HG02973 (cell line): ENCODE measurements around the gene HPCAL1.

Source experiments
- ATAC-seq: cut with Tn5 transposase; IDR thresholded peaks from one replicate; pipeline ENCODE4 v1.9.1; 2021; ENCODE audit warnings: moderate library complexity; ENCODE audit not compliant: unreplicated experiment

HPCAL1 gene

GRCh38 chr2:10300997-10301940 lies 1.4 kb upstream of the HPCAL1 start:
- no peak for ATAC-seq

DNA sequence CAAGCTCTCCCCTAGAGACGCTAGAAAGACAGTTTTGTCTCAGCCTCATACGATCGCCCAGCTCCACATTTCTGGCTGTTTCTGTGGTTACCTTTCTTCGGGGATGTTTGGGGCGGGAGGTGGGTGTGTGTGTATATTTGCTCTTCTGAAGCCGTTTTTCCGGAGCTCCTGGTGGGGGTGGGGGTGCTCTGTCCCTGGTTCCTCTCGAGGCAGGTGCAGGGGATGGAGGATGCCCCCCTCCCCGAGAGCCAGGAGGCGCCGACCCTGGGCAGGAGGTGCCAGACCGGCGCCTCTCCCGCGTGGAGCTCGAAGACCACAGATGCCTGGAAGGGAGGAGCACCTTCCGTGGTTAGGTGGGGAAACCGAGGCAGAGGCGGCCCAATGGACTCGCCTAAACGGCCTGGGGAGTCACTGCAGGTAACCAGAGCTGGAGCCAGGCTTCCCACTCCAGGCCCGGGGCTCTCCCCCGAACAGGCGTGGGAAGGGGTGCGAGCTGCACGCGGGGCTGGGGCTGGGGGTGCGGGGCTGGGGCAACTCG lies 694 bp upstream of the HPCAL1 start:
- no peak for ATAC-seq

DNA sequence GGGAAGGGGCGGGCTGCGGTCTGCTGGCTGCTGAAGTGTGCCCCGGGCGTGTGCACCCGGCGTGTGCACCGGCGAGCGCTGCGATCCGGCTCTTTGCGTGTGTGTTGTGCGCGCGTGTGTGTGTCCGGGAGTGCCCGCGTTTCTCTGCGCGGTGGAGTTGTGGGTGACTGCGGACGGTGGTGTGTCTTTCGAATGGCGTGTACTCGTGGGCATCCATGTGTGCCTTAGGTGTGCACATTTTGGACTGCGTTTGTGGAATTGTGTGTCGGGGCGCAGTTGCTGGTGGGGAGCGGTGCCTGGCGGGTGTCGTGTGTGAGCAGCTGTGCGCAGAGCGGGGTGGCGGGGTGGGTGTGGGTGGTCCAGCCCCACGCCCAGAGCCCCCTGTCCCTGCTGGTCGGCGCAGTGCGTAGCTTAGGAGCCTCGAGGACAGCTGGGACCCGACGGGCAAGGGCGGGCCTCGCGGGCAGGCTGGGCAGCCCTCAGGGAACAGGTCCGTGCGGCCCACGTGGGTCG lies 533 bp downstream of the HPCAL1 start:
- ATAC-seq = peak; percentile 18

DNA sequence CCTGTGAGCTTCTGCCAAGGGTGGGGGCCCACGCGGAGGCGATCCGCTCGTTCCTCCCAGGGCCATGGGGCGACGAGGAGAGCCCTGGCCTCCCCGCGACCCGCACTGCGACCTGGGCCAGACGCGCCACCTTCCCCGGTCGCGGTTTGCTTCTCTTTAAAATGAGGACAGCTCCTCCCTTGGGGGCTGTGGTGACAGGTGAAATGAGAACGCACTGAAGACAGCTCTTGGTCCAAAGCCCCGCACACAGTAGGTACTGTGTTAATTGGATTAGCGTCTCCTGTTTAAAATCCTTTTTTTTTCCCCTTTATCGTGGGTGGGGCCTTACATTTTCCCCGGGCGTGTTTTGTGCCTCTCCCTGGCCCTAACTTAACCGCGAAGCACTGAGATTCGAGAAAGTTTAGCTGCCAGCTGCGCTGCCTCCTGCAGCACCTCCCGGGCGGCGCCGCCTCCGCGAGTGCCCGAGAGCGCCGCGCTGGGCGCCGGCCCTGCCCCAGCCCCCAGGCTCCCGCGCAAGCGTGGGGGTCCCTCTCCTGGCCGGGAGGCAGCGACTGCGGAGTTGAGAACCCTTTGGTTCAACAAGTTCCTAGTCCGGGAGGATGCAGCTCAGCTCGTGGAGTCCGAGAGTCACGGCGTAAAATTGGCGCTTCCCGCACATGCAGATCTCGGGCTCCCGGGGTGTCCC lies 1.1 kb downstream of the HPCAL1 start:
- peak; percentile 12 for ATAC-seq

DNA sequence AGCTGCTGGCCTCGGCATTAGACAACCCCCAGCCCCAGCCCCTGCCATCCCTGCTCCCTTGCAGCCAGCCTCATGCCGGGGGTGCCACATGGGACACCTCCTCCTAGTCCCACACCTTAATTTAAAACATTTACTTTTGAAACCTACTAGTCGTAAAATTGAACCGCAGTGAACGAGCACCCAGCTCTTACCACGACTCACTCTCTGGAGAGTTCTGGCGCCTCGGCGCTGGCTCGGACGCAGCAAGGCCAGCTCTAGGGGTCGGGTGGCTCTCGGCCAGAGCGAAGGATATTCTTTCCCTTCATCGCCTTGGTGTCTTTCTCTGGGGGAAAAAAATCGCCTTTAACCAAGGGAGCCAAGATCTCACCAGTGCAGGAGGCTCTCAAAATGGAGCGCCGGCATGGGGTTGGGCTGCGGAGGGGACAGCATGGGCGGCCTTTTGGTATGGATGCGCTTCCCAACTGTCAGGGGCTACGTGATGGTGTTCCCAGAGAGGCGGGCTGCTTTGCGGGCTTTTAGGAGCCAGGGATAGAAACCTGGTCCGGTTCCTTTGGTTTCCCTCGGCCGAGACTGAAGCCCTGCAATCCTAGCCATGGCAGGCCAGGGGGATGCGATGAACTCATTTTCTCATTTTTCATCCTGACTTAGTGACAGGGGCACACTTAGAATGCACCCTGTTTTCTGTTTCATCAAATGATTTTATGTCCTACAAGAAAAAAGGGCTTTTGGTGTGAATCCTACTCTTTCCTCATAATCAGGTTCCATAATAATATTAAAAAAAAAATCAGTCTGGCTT lies 2.0 kb downstream of the HPCAL1 start:
- ATAC-seq = no peak

DNA sequence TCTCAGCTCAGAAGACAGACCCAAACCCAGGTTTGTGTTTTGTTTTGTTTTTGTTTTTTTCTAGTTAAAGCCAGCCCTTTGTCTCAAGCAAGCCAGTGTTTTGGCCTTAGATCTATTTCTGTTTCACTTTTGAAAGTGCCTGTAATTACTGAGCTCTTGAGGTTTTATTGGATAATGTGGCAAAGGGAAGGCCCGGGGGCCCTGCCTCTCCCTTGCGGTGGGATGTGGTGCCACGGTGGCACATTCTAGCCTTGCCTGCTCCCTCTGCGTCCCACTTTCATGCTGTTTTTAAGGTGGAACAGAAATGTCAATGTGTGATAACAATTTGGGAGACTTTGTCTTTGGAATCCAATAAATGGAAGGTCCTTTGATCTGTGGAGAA lies 2.5 kb downstream of the HPCAL1 start:
- ATAC-seq = no peak

- no peak for ATAC-seq
Measured at GRCh38 chr2:10305715-10306114, 3.0 kb downstream of the HPCAL1 start.

DNA sequence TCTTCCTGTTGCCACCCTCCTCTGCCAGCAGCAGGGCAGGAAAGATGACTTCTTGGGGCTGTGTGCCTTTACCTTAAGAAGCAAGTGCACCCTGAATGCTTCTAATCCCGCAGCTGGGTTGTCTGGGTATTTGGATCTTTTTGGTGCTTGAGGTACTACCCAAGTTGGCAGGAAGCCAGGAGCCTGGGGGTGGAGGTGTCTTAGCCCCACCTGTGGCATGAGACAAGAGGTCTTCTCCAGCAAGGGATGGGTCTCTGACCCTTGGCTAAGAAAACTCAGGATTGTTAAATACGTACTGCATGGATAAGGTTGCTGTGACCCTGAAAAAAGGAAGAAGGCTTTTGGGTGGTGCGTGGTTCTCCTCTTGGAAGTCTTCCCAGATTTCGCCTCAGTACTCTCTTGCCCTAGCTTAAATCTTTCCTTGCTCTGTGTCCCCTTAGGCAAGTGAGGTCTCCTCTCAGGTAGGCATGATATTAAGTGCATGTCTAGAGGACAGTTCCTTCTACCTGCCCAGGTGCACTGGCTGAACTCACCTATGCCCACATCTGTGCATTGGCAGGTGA lies 4.3 kb downstream of the HPCAL1 start:
- ATAC-seq = no peak

DNA sequence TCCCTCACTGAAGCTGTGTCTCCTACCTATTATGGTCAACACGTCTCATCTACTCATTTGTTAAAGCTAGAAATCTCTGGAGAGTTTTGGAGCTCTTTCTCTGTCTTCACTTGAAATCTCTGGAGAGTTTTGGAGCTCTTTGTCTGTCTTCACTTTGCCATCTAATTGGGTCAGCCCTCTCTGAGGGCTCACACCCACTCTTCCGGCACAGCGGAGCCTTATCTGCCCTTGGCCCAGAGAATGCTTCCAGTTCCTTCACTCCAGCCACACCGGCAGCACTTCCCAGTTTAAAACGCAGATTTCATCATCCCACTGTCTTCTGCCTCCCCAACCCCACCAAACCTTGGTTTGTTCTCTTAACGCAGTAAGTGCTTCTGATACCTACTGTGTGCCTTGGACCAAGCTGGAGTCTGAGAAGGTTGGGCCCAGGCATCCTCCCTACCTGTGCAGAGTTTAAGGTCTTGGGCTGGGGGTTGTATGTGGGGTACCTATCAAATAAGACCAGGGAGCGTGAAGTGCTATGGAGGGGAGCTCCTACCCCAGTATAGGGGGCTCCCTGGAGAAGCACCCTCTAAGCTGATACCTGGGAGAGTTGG lies 5.0 kb downstream of the HPCAL1 start:
- no peak for ATAC-seq

DNA sequence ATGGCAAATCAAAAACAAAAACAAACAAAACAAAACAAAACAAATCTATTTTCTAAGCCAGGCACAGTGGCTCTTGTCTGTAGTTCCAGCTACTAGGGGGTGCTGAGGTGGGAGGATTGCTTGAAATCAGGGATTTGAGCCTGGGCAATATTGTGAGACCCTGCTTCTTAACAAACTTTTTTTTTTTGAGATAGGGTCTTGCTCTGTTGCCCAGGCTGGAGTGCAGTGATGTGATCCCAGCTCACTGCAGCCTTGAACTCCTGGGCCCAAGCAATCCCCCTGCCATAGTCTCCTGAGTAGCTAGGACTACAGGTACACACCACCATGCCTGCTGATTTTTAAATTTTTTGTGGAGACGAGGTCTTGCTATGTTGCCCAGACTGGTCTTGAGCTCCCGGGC lies 6.2 kb downstream of the HPCAL1 start:
- ATAC-seq = no peak

- no peak for ATAC-seq
Measured at GRCh38 chr2:10309286-10309685, 6.6 kb downstream of the HPCAL1 start.

DNA sequence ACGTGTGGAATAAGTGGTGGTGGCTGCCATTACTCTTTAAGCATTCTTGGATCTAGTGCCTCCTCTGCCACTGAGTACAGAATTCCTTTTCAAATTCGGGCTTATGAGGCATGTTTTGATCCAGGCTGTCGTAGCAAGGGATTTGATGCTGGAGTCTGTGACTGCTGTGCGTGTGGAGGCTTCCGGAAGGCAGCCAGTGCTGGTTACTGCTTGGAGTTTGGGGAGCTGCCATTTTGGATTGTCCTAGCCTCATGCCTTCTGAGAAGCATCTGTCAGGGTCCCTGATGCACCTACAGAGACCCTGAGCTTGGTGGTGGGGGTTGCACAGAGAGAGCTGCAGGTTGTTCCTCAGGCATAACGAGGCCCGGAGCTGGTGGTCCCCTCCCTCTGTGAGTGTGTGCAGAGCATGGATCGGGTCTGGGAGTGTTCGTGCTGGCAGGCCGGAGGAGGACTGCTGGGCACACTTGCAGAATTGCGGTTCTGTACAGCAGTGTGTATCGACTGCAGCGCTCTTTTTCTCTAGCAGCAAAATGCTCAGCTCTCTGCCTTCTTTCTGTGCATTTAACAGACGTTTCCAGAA lies 7.7 kb downstream of the HPCAL1 start:
- no peak for ATAC-seq

- ATAC-seq = no peak
Measured at GRCh38 chr2:10311736-10312135, 9.0 kb downstream of the HPCAL1 start.

- no peak for ATAC-seq
Measured at GRCh38 chr2:10312437-10312957, 9.8 kb downstream of the HPCAL1 start.

- ATAC-seq = no peak
Measured at GRCh38 chr2:10316336-10316735, 13.6 kb downstream of the HPCAL1 start.

- no peak for ATAC-seq
Measured at GRCh38 chr2:10316860-10317259, 14.2 kb downstream of the HPCAL1 start.

DNA sequence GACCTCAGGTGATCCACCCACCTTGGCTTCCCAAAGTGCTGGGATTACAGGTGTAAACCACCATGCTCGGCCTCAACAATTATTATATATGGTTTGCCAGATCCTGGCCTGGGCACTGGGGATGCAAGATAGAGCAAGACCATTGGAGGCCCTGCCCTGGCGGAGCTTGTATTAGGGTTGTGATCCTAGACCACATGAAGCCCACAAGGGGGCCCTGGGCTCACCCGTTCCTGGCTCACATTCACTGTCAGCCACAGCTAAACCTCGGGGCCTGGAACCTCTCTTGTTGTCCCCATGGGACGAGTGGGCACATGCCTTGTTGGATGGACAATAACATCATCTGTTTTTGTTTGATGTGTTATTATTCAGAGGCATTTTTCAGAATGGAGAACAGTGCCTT lies 14.9 kb downstream of the HPCAL1 start:
- ATAC-seq = no peak

GRCh38 chr2:10318345-10318744 lies 15.6 kb downstream of the HPCAL1 start:
- no peak for ATAC-seq

DNA sequence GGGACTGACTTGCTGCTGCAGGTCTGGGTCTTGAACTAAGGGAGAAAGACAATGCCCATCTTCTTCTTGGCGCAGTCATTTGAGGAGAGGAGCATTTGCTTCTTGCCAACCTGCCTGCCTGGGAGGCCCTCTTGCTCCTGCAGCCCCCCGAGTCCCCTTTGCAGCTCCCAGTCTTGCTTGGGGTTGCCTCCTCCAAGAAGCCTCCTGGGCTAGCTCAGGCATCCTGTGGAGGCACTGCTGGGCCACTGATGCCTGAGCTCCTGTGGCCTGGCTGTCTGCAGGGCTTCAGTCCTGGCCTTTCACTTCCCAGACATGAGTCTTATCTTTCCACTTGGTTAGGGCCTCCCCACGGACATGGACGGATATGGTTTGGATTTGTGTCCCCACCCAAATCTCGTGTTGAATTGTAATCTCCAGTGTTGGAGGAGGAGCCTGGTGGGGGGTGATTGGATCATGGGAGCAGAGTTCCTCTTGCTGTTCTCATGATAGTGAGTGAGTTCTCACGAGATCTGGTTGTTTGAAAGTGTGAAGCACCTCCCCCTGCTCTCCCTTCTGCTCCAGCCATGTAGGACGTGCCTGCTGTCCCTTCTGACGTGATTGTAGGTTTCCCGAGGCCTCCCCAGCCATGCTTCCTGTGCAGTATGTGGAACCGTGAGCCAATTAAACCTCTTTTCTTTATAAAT lies 17.3 kb downstream of the HPCAL1 start:
- ATAC-seq = no peak
